GM21515 (cell line): ENCODE measurements around the gene VPS9D1.
"Not testable (repeated sequence)": the region's sequence is repeated elsewhere in the genome, so short reads cannot be mapped to it uniquely, and the experiment has no call there.

Experiments
- ATAC-seq: cut with Tn5 transposase; IDR thresholded peaks from one replicate; pipeline ENCODE4 v1.9.1; 2021; ENCODE audit not compliant: unreplicated experiment

The VPS9D1 gene

DNA sequence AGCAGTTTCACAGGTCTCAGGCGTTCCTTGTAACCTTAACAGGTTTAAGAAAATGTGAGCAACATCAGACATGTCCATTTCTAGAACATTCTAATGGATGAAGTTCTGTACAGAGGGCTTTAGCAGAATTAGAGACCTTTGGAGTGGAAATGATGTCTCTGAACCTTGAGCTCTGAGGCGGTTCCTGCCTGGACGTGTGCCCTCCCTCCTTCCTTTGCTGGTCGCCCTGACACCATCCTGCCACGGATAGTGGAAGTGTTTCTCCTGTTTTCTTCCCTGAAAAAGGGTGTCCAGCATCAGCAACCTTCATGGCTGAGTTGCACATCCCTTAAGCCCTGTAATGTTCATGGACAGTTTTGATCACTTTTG is 51.9 kb downstream of the VPS9D1 start:
- no peak for ATAC-seq

- no peak for ATAC-seq
Measured at GRCh38 chr16:89667633-89668032, 53.1 kb downstream of the VPS9D1 start.

GRCh38 chr16:89667000-89667399 is 53.7 kb downstream of the VPS9D1 start:
- not testable (repeated sequence) for ATAC-seq

DNA sequence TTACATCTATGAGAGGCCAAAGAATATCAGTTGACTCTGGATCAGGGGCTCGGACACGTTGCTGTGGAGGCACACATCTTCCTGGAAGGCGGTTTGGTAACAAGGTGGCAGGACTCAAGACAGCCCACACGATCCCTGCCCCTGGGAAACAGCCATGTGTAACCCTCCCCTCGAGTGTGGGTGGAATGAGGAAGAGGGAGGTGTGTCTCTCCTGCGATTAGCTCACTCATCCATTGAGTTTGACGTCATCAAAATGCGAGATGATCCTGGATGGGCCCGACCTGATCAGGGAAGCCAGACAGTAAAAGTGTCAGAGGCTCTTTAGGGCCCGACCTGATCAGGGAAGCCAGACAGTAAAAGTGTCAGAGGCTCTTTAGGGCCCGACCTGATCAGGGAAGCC is 56.5 kb downstream of the VPS9D1 start:
- not testable (repeated sequence) for ATAC-seq

- no peak for ATAC-seq
Measured at GRCh38 chr16:89661215-89661614, 59.5 kb downstream of the VPS9D1 start.

DNA sequence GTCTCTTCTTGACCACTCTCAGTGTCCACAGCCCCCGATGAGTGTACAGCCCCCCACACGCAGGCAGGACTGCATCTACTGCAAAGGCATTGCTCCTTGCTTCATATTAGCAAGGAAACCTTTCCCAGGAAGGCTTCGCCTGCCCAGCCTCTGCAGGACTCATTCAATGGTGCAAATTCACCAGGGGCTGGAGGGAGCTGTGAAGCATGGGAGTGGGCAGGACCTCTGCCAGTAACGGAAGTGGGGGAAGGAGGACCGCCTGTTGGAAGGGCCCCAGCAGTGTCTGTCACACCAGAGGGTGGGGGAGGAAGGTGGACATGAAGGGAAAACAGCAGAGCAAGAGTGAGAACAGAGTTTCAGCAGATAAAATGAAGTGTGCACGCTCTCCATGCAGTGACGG is 60.6 kb downstream of the VPS9D1 start:
- ATAC-seq = no peak

DNA sequence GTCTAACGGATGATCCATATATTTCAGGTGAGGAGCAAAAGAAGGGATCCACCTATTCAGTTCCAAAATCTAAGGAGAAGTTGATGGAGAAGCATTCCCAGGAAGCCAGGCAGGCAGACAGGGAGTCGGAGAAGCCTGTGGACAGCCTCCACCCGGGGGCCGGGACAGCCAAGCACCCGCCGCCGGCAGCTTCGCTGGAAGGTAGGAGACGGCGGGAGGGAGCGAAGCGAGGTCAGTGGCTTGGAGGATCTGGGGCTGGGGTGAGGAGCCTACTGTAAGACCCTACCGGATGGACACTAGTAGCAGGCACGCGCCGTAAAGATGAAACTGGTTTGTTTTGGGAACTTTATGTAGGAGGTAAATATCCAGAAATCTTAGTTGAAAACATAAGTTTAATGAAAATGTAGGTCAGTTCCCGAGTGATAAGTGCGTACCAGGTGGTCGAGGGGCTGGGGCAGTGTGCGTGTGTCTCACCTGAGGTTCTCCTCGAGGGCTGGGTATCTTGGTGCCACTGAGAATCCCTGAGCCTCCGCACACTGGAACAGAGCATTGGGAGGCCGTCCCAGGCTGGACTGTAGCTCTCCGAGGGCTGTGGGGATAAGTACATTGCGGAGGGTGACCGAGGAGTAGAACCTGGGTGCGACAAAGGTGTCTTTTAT is 62.3 kb downstream of the VPS9D1 start:
- ATAC-seq = peak; percentile 14

DNA sequence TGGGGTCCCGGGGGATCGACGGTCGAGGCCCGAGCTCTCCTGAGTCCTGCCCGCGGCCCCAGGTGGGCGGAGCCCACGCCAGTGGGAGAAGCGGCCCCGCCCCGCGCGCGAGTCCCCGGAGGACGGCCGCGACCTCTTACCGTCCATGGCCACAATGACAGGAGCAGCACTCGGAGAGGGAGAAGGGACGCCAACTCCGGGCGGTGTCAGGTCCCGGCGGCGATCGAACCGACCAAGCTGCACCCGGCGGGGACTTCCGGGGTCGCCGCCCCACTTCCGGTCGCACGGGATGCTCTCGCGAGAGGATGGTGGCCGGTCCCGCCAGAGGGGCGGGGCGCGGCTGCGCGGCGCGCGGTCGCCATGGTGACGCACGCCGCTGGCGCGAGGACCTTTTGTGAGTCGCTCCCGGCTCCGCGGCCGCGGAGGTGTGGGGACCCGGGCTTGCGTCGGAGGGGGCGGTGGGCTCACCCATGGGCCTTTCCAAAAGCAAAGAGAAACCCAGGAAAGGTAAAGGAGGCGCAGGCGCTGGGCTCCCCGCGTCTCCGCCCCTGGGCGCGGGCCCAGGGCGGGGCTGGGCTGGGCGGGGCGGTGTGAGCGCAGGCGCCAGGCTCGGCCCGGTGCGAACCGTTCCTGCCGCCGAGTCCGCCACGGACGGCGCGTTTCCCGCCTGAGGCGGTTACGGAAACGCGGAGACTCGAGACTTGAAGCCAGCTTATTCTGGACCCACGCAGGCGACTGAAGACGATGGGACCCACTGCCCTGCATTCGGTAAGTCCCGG is 63.1 kb downstream of the VPS9D1 start, which contains the start of the genes CHMP1A and SPATA33:
Gene CHMP1A, minus strand, starts transcription at position 267 of the 779 bp plus-strand sequence. Its CDS starts 120 bp downstream, at position 147.
Gene SPATA33, plus strand, starts transcription at position 395 of the 779 bp plus-strand sequence. Its CDS starts 76 bp downstream, at position 471.
- ATAC-seq = peak; percentile 79
